ENCODE data around the gene FSD1L. TPM values are rescaled to one million over a fixed set of nuclear protein-coding genes. Genes with fewer than 3 reads are reported as not detected.
"Not testable (repeated sequence)": the region's sequence is repeated elsewhere in the genome, so short reads cannot be mapped to it uniquely, and the experiment has no call there.

FSD1L gene
- total RNA-seq, 1 experiment from 2014 or later = 5.5 TPM

DNA sequence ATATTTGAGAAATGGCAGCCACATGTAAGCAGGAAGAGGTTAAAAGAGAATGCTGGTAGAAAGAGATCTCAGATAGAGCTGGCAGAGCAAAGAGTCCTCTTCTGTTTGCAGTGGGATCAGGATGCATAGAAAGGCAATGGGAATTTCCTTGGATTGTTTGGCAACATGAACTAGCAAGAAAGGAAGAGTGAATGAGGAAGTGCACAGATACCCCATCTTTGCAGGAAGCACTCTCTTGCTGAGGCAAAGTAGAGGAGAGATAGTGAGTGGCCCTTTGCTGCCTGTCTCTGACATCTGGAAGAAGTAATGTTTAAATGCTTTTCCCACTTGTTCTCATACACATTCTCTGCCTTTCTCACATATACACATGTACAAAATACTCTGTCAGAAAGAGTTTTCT, 124.6 kb downstream of the FSD1L start:
- no peaks in the 10 kb centered on the region for H3K79me2 ChIP-seq (ENCODE audit: insufficient read depth, low read length)
- peaks cover 18 to 19% of the 10 kb centered on the region in 2 experiments for H3K9me3 Mint-ChIP-seq
- no peaks in the 10 kb centered on the region for H4K20me1 ChIP-seq (ENCODE audit: control insufficient read depth, insufficient read depth, insufficient read length)
- no peak overlapping the region for H2BK12ac ChIP-seq (ENCODE audit: insufficient read length, low read depth, low read length)
- no peak overlapping the region for H3K27ac Mint-ChIP-seq
- no peak overlapping the region for H3K18ac ChIP-seq (ENCODE audit: insufficient read length, low read depth, low read length)
- no peaks in the 10 kb centered on the region for H3K23me2 ChIP-seq (ENCODE audit: insufficient read length, low read depth, low read length, poor library complexity, severe bottlenecking)
- no peak overlapping the region for H2AK5ac ChIP-seq (ENCODE audit: insufficient read length, low read length)
- no peak overlapping the region for H3K4me2 ChIP-seq (ENCODE audit: insufficient read depth, insufficient read length, low read length)
- TF ChIP-seq, protein P1, sequence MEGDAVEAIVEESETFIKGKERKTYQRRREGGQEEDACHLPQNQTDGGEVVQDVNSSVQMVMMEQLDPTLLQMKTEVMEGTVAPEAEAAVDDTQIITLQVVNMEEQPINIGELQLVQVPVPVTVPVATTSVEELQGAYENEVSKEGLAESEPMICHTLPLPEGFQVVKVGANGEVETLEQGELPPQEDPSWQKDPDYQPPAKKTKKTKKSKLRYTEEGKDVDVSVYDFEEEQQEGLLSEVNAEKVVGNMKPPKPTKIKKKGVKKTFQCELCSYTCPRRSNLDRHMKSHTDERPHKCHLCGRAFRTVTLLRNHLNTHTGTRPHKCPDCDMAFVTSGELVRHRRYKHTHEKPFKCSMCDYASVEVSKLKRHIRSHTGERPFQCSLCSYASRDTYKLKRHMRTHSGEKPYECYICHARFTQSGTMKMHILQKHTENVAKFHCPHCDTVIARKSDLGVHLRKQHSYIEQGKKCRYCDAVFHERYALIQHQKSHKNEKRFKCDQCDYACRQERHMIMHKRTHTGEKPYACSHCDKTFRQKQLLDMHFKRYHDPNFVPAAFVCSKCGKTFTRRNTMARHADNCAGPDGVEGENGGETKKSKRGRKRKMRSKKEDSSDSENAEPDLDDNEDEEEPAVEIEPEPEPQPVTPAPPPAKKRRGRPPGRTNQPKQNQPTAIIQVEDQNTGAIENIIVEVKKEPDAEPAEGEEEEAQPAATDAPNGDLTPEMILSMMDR (conservative IDR thresholded peaks at IDR 0.05) = no peak
- H3K14ac ChIP-seq (ENCODE audit: insufficient read depth, low read length) = no peak overlapping the region
- no peak overlapping the region for H3K9ac ChIP-seq (ENCODE audit: extremely low read depth, insufficient read length, low read length)
- no peak overlapping the region for H2BK5ac ChIP-seq (ENCODE audit: insufficient read length, low read length)
- no peak overlapping the region for H4K91ac ChIP-seq (ENCODE audit: insufficient read length, low read depth, low read length)
- no peaks in the 10 kb centered on the region for H3K79me1 ChIP-seq (ENCODE audit: insufficient read depth, low read depth, low read length, poor library complexity, severe bottlenecking)
- no peak overlapping the region for H3K23ac ChIP-seq (ENCODE audit: insufficient read length, low read depth, low read length)
- no peak overlapping the region for H2BK120ac ChIP-seq (ENCODE audit: low read depth, low read length, poor library complexity, severe bottlenecking)
- no peaks in the 10 kb centered on the region for H3K9me3 ChIP-seq (ENCODE audit: control insufficient read depth, low read depth, low read length)
- no peaks in the 10 kb centered on the region for H3K4me1 Mint-ChIP-seq
- H3K36me3 Mint-ChIP-seq (ENCODE audit: insufficient read depth in 1 of 3, low read depth in 3 of 3) = peaks cover 9 to 28% (median 21%) of the 10 kb centered on the region in 3 experiments
- no peaks in the 10 kb centered on the region for H3K27me3 ChIP-seq (ENCODE audit: insufficient read depth, low read length)
- no peak overlapping the region for H3K27ac ChIP-seq (ENCODE audit: insufficient read length, low read depth, low read length)
- H4K5ac ChIP-seq (ENCODE audit: insufficient read length, low read depth, low read length) = no peak overlapping the region
- no peak overlapping the region for H3K56ac ChIP-seq (ENCODE audit: insufficient read length, low read depth, low read length)
- H2BK15ac ChIP-seq (ENCODE audit: low read depth, low read length) = no peak overlapping the region
- no peak overlapping the region for H2AFZ ChIP-seq (ENCODE audit: low read length)
- H3K4me1 ChIP-seq (ENCODE audit: insufficient read depth, low read length) = no peaks in the 10 kb centered on the region
- DNase-seq = no peak
- no peak overlapping the region for H4K8ac ChIP-seq (replicated peaks; ENCODE audit: insufficient read length, low read depth, low read length)
- no peak overlapping the region for H3K4ac ChIP-seq (ENCODE audit: low read depth, low read length)
- no peak overlapping the region for H2BK20ac ChIP-seq (ENCODE audit: low read depth, low read length, poor library complexity, severe bottlenecking)
- H3K27me3 Mint-ChIP-seq (ENCODE audit: low read depth) = peaks cover 4% of the 10 kb centered on the region
- no peak overlapping the region for H3K4me3 Mint-ChIP-seq
- no peak overlapping the region for H3T11ph ChIP-seq (ENCODE audit: low read length)

DNA sequence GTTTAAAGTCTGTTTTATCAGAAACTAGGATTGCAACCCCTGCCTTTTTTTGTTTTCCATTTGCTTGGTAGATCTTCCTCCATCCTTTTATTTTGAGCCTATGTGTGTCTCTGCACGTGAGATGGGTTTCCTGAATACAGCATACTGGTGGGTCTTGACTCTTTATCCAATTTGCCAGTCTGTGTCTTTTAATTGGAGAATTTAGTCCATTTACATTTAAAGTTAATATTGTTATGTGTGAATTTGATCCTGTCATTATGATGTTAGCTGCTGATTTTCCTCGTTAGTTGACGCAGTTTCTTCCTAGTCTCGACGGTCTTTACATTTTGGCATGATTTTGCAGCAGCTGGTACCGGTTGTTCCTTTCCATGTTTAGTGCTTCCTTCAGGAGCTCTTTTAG, 132.1 kb downstream of the FSD1L start:
- H3K4ac ChIP-seq (ENCODE audit: low read depth, low read length); H2AK5ac ChIP-seq (ENCODE audit: insufficient read length, low read length); H4K91ac ChIP-seq (ENCODE audit: insufficient read length, low read depth, low read length); H2BK120ac ChIP-seq (ENCODE audit: low read depth, low read length, poor library complexity, severe bottlenecking); H3K18ac ChIP-seq (ENCODE audit: insufficient read length, low read depth, low read length); H4K20me1 ChIP-seq (ENCODE audit: control insufficient read depth, insufficient read depth, insufficient read length); H3K56ac ChIP-seq (ENCODE audit: insufficient read length, low read depth, low read length); H3K23me2 ChIP-seq (ENCODE audit: insufficient read length, low read depth, low read length, poor library complexity, severe bottlenecking); H3K27ac Mint-ChIP-seq; H3K23ac ChIP-seq (ENCODE audit: insufficient read length, low read depth, low read length); H3K4me2 ChIP-seq (ENCODE audit: insufficient read depth, insufficient read length, low read length); H3K27ac ChIP-seq (ENCODE audit: insufficient read length, low read depth, low read length); H2BK5ac ChIP-seq (ENCODE audit: insufficient read length, low read length); H3K27me3 ChIP-seq (ENCODE audit: insufficient read depth, low read length); H2BK12ac ChIP-seq (ENCODE audit: insufficient read length, low read depth, low read length); H3K79me2 ChIP-seq (ENCODE audit: insufficient read depth, low read length); H3K14ac ChIP-seq (ENCODE audit: insufficient read depth, low read length); H3K9me3 ChIP-seq (ENCODE audit: control insufficient read depth, low read depth, low read length); H3K4me3 Mint-ChIP-seq; H2AFZ ChIP-seq (ENCODE audit: low read length); H2BK15ac ChIP-seq (ENCODE audit: low read depth, low read length); H3K9ac ChIP-seq (ENCODE audit: extremely low read depth, insufficient read length, low read length); H4K8ac ChIP-seq (replicated peaks; ENCODE audit: insufficient read length, low read depth, low read length); H3K4me1 ChIP-seq (ENCODE audit: insufficient read depth, low read length); H2BK20ac ChIP-seq (ENCODE audit: low read depth, low read length, poor library complexity, severe bottlenecking); H3K4me1 Mint-ChIP-seq; H3K27me3 Mint-ChIP-seq (ENCODE audit: low read depth); H4K5ac ChIP-seq (ENCODE audit: insufficient read length, low read depth, low read length); DNase-seq; H3T11ph ChIP-seq (ENCODE audit: low read length); H3K79me1 ChIP-seq (ENCODE audit: insufficient read depth, low read depth, low read length, poor library complexity, severe bottlenecking): not testable (repeated sequence)
- Mint-ChIP-seq H3K9me3 (peaks cover 13 to 17% of the 10 kb centered on the region in 2 experiments), H3K36me3 (ENCODE audit: insufficient read depth in 1 of 3, low read depth in 3 of 3) (peaks cover 14 to 25% (median 21%) of the 10 kb centered on the region in 3 experiments)
- WGBS (ENCODE audit: extremely low coverage, insufficient read length, low lambda C conversion rate) = no CpG with 5 or more reads among the region's 6 CpGs

Measured in H9 (cell line).